ENCODE measurements around the gene CCSER1.
"Not testable (repeated sequence)": the region's sequence is repeated elsewhere in the genome, so short reads cannot be mapped to it uniquely, and the experiment has no call there.

CCSER1 gene

DNA sequence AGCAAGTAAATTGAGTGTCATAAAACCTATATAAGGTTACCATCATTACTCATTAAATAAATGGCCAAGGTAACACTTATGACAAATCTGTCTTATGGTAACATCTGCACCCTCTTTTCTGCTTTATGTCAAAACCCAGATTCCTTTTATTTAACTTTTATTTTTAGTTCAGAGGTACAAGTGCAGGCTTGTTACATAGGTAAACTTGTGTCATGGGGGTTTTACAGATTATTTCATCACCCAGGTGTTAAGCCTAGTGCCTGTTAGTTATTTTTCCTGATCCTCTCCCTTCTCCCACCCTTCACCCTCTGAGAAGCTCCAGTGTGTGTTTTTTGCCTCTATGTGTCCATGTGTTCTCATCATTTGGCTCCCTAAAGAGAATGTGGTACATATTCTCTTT is 930.7 kb downstream of the CCSER1 start:
- no peak for DNase-seq (ENCODE audit: low read depth)
- H3K4me3 ChIP-seq (ENCODE audit: low read depth, low read length), result no peak overlapping the region

DNA sequence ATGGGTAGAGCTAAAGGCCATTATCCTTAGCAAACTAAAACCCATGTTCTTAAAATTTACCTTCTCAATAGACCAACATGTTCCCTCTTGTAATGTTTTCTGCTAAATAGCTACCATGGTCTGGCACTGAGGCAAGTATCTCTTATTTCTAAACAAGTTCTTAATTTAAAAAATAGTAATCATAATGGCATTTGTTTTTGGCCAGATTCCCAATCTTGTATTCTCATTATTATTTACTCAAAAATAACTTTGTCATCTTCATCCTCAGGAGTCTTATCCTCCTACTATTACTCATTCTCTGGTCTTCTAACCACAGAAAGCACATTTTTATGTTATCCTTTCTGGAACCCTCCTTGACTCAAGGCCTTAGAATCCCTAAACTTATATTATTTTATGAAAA is 931.2 kb downstream of the CCSER1 start:
- DNase-seq (ENCODE audit: low read depth), result no peak
- no peak overlapping the region for H3K4me3 ChIP-seq (ENCODE audit: low read depth, low read length)

DNA sequence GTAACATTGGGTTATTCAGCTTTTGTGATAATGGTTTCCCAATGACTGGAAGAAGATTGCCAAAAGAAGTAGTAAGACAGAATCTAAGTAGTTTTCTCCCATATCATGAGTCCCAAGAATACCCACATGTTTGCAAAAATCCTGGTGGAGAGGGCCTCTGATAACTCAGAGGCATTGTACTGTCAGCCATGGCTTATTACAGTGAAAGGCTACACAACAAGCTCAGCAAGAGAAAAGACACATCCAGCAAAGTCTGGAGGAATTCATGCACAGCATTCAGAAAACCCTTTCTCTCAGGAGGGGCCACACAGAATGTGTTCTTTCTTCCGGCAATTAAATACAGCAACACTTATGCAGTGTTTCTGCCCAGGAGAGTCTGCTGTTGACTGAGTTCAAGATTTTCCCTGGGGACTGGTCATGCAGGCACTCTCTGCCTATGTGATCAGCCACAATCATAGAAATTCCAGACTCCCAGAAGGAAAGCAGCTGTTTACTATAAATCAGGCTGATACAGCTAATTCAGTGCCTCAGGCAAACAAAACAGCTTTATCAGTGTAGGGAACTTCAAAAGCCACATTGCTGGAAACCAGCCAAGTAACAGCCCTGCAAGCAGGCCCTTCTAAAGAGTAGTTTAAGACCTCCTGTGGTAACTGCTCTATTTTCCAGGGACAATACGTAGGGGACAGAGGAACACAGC is 937.1 kb downstream of the CCSER1 start:
- peak; percentile 62 for DNase-seq (ENCODE audit: low read depth)

DNA sequence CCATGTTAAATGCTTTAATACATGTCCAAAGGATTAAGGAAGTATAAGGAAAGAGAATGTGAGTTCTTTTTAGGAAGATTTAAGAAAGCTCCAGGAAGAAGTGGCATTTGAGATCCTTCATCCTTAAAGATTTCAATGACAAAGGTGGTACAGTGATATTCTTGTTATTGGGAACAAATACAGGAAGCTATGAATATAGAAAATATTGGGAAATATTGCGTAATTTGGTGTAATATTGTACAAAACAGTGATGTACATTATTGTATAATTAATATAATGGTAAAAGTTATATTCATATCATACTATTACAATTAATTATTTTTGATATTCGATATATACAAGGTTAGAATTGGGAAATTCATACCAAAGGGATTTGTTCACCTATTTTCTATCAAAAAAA is 937.9 kb downstream of the CCSER1 start:
- DNase-seq (ENCODE audit: low read depth), result no peak
- no peak overlapping the region for H3K4me3 ChIP-seq (ENCODE audit: low read depth, low read length)

More for the DNA sequence above, 937.1 kb downstream of the CCSER1 start:
- H3K4me3 ChIP-seq (ENCODE audit: low read depth, low read length), result no peak overlapping the region

DNA sequence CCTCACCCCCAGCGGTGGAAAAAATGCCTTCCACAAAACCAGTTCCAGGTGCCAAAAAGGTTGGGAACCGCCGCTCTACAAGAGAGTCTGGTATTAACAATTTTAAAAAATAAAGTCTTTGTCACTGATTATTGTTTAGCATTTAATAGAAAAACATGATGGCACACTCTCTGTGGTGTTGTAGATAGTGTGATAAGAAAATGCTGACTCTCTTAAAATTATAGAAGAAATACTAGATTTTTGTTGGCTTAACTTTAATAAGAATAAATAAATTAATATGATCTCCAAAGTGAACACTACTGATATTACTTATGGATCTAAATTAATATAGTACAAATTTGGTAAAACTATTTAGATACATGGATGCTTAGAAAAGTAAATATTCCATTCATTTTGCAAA is 943.5 kb downstream of the CCSER1 start:
- no peak for DNase-seq (ENCODE audit: low read depth)
- H3K4me3 ChIP-seq (ENCODE audit: low read depth, low read length), result no peak overlapping the region

DNA sequence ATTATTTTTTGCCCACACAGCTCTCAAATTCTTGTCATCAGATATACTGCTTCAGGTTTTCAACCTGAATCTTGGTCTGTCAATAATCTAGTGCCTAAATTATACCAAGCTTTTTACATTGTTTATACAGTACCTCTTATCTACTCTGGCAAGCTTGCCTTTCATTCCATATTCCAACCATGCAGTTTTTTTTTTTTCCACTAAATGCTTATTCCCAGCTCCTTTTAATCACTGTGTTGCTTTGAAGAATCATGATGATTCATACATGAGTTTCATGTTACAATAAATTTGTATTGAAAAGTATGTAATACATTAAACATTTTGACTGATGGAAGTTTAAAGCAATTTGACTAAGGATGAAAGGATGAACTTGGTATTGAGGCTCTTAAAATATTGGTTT is 949.0 kb downstream of the CCSER1 start:
- DNase-seq (ENCODE audit: low read depth), result no peak
- H3K4me3 ChIP-seq (ENCODE audit: low read depth, low read length), result no peak overlapping the region

DNA sequence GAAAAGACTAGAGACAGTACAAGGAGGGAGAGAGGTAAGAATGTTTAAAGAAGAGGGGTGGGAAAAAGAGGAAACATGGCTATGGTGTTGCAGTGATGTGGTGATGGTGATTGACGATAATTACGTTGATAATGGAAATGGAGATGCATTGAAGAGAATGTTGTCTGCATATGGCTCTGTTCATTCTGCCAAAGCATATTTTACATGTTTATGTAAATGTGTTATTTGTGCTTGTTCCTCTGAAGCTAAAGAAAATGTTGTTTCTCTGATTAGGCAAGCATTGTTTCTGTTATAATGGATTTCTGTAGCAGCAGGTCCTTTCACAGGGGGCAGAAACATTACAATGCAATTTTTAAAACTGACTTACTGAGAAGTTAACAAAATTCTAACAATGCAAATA is 958.8 kb downstream of the CCSER1 start:
- no peak for DNase-seq (ENCODE audit: low read depth)
- no peak overlapping the region for H3K4me3 ChIP-seq (ENCODE audit: low read depth, low read length)

DNA sequence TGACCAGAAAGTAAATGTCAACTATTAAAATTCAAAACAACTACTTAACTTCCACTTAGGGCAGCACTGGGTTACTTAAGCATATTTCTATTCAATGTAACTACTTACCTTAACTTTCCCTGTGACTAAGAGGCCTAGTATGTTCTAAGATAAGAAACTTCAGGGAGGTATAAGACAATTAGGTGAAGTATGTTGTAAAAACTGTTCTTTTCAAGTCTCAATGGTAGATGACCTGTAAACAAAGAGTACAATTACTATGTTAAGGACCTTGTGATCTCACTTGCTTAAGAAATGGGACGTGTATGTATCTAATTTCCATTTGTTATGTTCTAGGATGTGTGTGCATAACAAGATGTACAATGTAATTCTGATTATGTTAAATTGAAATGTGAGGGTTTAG is 960.5 kb downstream of the CCSER1 start:
- DNase-seq (ENCODE audit: low read depth), result no peak
- H3K4me3 ChIP-seq (ENCODE audit: low read depth, low read length), result no peak overlapping the region

DNA sequence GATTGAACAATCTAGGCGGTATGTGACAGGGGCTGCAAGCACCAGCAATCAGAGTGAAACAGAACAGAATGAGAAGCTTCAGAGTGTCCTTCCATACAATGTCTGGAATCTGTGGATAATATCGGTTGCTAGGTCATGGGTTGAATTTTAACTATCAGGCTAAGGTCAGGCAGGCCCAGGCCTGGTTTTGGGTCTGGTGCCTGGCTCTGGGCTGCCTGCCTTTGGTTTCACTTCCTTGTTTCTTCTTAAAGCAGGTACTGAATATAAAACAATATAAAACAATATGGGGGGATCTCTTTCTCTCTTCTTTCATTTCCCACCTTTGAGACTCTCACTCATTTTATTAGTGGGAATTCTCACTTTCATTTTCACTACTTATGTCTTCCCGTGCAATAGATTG is 962.0 kb downstream of the CCSER1 start:
- no peak for DNase-seq (ENCODE audit: low read depth)
- no peak overlapping the region for H3K4me3 ChIP-seq (ENCODE audit: low read depth, low read length)

DNA sequence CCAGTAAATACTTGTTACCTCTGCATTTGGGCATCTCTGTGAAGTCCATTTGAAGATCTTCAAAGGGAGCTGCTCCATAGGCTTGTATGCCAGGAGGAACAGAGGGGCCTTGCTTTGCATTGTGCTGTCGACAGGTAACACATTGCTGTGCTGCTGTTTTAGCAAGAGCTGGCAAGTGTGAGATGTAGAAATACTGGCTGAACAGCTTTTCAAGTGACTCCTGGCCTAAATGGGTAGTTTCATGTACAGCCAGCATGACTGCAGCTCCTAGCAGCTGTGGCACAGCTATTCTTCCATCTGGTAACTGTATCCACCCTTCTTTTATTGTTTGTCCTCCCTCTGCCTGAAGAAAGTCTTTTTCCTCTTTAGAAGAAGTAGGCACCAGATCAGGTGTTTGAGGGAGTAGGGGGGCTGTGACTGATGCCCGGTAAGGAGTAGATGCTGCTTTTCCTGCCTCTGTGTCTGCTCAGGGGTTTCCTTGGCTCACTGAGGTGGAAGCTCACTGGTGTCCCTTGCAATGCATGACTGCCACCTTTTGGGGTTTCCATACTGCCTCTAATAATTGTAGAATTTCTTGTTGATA is 965.3 kb downstream of the CCSER1 start:
- no peak overlapping the region for H3K4me3 ChIP-seq (ENCODE audit: low read depth, low read length)
- no peak for DNase-seq (ENCODE audit: low read depth)

DNA sequence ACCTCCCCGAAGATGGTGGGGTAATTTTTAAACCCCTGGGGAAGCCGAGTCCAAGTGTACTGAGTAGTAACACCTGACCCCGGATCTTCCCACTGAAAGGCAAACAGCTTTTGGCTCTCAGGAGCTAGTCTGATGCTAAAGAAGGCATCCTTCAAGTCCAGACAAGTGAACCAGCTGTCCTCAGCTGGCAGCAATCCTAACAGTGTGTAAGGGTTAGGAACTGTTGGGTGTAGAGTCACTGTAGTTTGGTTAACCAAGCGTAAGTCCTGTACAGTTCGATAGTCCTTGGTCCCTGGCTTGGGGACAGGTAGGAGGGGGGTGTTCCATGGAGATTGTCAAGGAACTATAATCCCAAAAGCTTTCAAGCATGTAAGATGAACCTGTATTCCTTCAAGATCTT is 967.0 kb downstream of the CCSER1 start:
- not testable (repeated sequence) for H3K4me3 ChIP-seq (ENCODE audit: low read depth, low read length); DNase-seq (ENCODE audit: low read depth)

DNA sequence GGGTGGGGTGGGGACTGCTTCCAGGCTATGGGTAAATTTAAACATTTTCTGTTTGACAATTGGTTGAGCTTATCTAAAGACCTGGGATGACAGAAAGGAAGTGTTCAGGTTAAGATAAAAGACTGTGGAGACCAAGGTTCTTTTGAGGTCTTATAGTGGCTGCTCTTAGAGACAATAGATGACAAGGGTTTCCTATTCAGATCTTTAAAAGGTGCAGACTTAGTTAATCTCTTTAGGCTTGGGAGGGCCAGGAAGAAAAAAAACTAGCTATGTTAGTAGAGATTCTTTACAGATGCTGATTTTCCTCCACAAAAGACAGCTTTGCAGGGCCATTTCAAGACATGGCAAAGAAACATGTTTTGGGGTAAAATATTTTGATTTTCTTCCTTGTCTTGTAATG is 972.5 kb downstream of the CCSER1 start:
- H3K4me3 ChIP-seq (ENCODE audit: low read depth, low read length), result no peak overlapping the region
- no peak for DNase-seq (ENCODE audit: low read depth)

DNA sequence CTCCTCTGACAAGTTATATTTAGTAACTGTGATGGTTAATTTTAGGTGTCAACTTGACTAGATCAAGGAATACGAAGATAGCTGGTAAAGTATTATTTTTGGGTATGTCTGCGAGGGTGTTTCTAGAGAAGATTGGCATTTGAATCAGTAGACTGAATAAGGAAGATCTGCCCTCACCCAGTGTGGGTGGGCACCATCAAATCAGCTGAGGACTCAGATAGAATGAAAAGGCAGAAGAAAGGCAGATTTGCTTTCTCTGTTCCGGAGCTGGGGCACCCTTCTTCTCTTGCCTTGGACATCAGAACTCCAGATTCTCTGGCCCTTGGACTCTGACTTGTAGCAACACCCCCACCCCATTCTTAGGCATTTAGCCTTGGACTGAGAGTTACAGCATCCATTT is 981.6 kb downstream of the CCSER1 start:
- H3K4me3 ChIP-seq (ENCODE audit: low read depth, low read length), result no peak overlapping the region
- no peak for DNase-seq (ENCODE audit: low read depth)

DNA sequence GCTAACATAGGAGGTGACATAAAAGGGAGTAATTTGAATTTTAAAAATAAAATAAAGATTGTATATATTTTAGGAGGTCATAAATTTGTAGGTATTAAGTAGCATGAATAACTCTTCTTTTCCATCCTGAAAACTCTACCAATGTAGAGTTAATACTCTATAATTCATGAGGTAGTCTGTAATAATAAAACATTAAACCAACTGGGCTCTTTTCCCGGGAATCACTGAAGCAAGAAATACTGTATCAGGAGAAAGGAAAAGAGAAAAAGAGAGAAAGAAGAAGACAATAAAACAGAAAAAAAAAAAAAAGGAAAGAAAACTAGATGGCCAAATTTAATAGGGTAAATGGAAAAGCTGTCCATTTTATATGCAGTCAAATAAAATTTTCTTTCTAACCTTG is 984.4 kb downstream of the CCSER1 start:
- no peak overlapping the region for H3K4me3 ChIP-seq (ENCODE audit: low read depth, low read length)
- no peak for DNase-seq (ENCODE audit: low read depth)

DNA sequence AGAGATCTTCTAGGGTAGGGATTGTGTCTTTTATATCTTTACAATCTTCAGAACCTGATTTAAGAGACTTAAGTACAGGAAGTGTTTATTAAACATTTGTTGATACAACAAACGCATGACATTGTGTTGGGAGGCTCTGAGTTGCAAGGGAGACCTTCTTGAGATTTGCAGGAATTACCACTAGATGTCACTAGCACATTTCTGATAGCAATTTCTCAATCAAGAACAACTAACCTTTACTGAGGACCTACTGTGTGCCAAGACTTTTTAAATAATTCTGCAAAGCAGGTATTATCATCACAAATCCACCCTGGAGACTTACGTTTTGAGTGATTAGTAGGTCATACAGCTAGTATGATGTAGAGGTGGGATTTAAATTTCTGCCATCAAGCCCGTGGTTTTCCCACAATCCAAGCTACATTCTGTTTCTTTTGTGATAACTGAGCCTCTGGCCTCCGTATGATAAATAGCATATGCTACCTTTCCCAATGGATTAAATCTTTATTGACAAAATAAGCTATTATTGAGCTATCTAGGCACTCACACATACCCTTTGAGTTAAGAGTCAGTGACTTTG is 986.0 kb downstream of the CCSER1 start:
- no peak for DNase-seq (ENCODE audit: low read depth)

DNA sequence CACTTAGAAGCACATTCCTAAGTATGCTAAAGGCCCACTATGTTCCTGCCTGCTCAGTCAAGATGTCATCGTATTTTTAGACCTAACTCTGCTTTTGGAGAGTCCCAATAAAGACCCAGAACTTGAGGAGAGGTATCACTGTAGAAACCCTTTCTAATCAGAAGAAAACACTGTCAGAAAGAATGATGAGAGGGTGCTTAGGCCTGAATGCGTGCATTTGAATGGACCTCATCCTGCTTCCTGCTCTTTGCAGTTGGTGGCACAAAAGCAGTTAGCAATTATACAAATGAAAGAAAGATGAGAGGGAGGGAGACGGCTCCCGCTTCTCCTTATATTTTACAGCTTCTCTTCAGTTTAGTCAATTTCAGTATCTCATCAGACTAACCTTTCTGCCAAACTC is 987.2 kb downstream of the CCSER1 start:
- H3K4me3 ChIP-seq (ENCODE audit: low read depth, low read length), result no peak overlapping the region
- DNase-seq (ENCODE audit: low read depth), result no peak

More for the DNA sequence above, 986.0 kb downstream of the CCSER1 start:
- H3K4me3 ChIP-seq (ENCODE audit: low read depth, low read length), result no peak overlapping the region

DNA sequence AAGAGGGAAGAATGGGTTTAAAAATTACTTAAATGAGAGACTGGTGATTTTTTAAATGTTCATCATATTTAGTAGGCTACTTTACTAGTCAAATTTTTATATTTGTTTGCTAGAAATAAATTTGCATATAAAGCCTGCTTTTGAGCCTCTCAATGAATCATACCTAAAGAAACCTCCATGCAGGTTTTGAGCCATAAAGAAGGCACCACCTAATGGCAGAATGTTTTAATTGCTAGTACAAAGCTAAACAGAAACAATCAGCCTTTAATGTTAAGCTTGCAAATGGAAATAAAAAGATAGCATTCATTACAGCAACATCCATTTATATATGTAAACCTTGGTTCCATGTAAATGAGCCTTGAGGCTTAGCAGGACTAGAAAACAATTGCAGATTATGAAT is 989.7 kb downstream of the CCSER1 start:
- H3K4me3 ChIP-seq (ENCODE audit: low read depth, low read length), result no peak overlapping the region
- no peak for DNase-seq (ENCODE audit: low read depth)

DNA sequence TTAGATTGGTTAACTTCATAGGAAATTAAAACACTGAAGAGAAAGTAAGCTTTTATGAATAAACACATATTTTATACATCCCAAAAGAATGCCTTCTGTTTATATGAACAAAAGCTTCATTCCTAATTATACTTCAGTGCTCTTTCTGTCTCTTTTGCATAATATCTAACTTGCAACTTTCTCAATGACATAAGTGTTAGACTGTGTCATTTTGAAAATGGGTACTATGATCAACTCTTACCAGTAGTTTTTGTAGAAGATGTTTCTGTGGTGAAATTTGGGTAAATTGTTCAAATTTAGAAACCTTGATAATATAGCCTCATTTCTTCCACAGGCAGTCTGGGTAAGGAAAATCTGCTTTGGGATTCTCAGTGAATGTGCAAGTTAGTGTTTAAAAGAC is 991.4 kb downstream of the CCSER1 start:
- DNase-seq (ENCODE audit: low read depth), result no peak
- H3K4me3 ChIP-seq (ENCODE audit: low read depth, low read length), result no peak overlapping the region

DNA sequence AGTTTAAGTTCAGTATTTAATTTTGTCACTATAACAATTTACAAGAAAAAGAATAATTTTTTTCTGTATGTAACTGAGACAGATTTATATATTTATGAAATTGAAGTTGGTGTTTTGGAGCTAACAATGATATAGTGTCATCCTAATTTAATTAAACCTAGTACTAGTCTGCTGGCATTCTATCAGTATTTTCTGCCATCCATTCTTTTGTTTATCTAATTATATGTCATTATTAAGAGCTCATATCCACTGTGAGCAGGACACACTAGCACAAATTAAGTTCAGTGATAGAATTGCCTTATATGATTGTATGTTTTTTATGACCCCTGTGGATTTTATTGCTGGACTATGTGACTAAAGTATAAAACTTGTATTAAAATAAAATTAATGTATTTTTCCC is 996.5 kb downstream of the CCSER1 start:
- H3K4me3 ChIP-seq (ENCODE audit: low read depth, low read length), result no peak overlapping the region
- DNase-seq (ENCODE audit: low read depth), result no peak

DNA sequence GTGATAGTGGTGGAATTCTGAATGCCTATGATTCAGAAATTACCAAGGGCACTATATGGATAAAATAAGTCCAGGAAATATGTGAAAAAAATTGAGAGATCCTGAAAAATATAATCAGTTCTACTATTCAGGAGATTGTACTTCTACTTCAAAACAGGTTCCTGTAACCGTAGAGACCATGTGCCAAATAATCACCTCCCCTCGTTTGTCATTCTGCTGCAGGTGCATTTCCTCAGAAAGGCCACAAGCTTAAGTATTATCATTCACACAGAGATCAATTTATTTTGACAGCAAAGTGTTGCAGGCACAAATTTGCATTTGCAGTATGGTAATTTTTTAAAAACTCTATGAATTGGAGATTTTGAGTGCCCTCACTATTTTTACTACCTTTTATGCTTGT is 1000.0 kb downstream of the CCSER1 start:
- H3K4me3 ChIP-seq (ENCODE audit: low read depth, low read length), result no peak overlapping the region
- no peak for DNase-seq (ENCODE audit: low read depth)

DNA sequence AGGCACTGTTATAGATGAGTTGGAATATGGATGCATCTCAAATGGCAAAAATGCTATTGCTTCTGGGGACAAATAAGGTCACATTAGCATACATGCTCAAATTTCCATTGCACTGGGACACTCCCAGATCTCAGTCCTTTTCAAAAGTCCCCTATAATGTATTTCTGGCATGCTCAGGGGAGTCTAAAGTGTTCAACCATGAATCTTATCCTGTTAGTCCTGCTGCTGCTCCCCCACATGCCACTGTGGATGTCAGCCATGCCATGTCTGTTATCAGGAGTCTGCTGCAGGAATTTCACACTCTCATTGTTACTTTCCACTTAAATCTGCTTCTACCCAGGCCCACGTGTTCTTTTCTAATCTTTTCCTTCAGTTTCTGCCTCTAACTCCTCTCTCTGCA is 1000.6 kb downstream of the CCSER1 start:
- H3K4me3 ChIP-seq (ENCODE audit: low read depth, low read length), result no peak overlapping the region
- DNase-seq (ENCODE audit: low read depth), result no peak

All from skeletal muscle cell (primary cell).